HUDEP-2 (cell line): ENCODE measurements around the gene CATSPER3.
"Not testable (repeated sequence)": the region's sequence is repeated elsewhere in the genome, so short reads cannot be mapped to it uniquely, and the experiment has no call there.

ENCODE experiments used
- DNase-seq, 76 experiments: peaks; one replicate each; lab custom pipeline; 2025; ENCODE audit not compliant: unreplicated experiment in 76 of 76; lab: John Stamatoyannopoulos, UW

Gene CATSPER3

DNA sequence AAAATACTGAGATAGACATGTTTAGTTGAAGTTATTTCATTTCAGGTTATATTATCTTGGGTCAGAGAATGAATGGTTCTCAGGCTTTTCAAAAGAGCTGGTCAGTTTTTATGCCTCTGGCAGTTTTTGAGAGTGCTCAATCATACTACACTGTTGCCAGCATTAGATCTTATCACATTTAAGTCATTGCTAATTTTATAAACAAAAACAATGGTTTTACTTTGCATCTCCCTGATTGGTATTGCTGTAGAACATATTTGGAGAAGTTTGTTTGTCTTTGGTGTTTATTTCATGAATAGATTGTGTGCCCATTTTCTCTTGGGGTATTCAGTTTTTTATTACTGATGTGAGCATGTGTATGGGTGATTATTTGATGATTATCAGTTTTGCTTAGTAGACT lies 1.5 kb downstream of the CATSPER3 start:
- DNase-seq = no peak

GRCh38 chr5:134975078-134975715 lies 7.5 kb downstream of the CATSPER3 start:
- no peak for DNase-seq

GRCh38 chr5:134975843-134976242 lies 8.1 kb downstream of the CATSPER3 start:
- no peak for DNase-seq

GRCh38 chr5:134976841-134977240 lies 9.1 kb downstream of the CATSPER3 start:
- no peak for DNase-seq

DNA sequence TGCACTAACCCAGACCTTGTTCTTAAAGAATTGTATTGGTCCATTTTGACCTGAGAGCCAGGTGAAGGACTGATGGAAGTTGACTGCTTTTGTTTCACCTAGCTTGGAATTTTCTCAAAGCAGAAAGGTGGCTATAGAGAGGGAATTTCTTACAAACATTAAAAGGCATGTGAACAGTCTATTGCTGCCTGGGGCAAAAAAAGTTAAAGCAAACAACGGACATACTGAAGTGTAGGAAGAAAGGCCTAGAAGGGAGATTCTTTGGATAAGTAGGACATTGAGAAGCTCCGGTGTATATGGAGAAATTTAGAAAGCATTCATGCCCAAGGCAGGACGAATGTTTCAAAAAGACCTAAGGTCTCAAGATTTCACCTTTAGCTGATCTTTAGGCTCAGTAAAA lies 11.7 kb downstream of the CATSPER3 start:
- DNase-seq = no peak

DNA sequence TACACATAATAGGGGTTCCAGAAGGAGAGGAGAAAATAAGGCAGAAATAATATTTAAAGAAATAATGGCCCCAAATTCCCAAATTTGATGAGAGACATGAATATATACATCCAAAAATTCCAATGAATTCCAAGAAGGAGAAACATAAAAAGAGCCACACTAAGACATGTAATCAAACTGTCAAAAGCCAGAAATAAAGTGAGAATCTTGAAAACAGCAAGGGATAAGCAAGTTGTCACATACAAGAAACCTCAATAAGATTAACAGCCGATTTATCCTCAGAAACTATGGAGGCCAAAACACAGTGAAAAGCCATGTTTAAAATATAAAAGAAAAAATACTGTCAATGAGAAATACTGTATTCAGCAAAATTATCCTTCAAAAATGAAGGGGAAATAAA lies 14.5 kb downstream of the CATSPER3 start:
- no peak for DNase-seq

- DNase-seq = no peak
These were observed 21.6 kb downstream of the CATSPER3 start for GRCh38 chr5:134989266-134989830.

GRCh38 chr5:134990183-134990582 lies 22.5 kb downstream of the CATSPER3 start:
- not testable (repeated sequence) for DNase-seq

DNA sequence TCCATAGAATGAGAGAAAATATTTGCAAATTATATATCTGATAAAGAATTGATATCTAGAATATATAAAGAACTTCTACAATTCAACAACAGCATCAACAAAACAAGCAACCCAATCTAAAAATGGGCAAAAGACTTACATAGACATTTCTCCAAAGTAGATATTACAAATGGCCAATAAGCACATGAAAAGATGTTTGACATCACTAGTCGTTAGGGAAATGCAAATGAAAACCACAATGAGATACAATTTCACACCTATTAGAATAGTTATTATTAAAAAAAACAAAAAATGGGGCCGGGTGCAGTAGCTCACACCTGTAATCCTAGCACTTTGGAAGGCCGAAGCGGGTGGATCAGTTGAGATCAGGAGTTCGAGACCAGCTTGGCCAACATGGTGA lies 24.4 kb downstream of the CATSPER3 start:
- DNase-seq = no peak

DNA sequence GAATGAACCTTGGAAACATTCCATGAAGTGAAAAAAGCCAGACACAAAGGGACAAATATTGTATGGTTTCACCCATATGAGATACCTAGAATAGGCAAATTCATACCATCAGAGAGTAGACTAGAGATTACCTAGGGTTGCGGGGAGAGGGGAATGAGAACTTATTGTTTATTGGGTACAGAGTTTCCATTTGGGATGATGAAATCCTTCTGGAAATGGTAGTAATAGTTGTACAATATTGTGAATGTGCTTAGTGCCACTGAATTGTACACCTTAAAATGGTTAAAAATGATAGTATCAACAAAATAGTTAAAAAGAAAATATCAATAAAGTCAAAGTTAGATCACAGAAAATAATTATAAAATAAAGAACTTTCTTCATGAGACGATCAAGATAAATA lies 25.5 kb downstream of the CATSPER3 start:
- no peak for DNase-seq

- no peak for DNase-seq
These were observed 27.0 kb downstream of the CATSPER3 start for GRCh38 chr5:134994560-134995156.

DNA sequence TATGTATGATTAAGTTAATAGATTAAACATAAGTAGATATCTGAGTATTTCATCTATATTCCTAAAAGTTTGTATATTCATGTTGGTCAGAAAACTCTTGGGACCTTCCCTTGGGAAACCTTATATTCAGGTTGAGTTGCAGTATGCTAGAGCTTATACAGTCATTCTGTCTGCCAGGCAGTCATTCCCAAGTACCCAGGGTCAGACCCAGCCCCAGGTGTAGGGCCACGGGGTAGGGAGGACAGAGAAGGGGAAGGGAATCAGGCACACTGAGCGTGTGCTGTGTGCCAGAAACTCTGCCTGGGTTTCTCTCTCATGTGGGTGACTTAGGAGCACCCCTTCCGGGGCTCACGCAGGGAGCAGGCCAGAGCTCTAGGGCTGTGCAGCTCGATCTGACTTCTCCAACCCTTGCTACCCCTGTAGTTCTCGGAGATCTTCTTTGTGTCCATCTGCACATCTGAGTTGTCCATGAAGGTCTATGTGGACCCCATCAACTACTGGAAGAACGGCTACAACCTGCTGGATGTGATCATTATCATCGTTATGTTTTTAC lies 28.2 kb downstream of the CATSPER3 start:
- DNase-seq = no peak

DNA sequence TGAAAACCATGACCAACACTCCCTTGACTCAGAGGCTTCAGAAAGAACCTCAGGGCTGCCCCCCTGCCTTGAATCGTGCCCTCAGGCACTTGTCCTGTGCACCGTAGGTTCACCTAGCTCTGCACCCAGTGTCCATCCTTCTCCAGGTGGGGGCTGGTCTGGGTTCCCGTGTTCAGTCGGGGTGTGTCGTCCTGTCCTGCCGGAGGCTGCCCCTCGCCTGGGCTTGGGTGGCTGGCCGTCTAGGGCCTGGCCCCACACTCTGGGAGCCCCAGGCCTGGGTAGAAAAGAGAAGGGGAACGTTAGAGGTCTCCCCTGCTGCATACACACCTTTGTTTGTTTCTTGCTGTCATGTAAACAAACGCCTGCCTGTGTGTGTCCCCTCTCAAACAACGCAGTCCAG lies 29.3 kb downstream of the CATSPER3 start:
- no peak for DNase-seq

DNA sequence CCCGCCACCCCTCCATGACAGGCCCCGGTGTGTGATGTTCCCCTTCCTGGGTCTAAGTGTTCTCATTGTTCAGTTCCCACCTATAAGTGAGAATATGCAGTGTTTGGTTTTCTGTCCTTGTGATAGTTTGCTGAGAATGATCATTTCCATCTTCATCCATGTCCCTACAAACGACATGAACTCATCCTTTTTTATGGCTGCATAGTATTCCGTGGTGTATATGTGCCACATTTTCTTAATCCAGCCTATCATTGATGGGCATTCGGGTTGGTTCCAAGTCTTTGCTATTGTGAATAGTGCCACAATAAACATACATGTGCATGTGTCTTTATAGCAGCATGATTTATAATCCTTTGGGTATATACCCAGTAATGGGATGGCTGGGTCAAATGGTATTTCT lies 30.4 kb downstream of the CATSPER3 start:
- not testable (repeated sequence) for DNase-seq

GRCh38 chr5:135004376-135004775 lies 36.7 kb downstream of the CATSPER3 start:
- no peak for DNase-seq

DNA sequence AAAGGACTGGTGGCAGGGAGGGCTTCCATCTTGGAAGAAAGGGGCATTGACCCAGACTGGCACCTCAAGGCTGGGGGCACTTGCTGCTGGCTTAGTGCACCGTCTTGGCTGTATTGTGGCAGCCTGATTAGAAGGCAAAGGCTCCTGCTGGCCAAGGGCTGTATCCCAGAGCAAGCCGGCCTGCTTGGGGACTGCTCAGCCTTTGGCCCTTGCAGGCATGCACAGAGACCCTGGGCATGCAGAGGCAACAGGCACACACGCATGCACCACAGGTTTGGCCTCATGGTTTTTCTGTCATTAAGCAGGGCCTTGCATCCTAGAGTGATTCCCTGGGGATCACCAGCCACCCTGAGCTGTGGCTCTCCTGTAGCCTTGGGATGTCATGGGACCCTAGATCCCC lies 37.4 kb downstream of the CATSPER3 start:
- no peak for DNase-seq

DNA sequence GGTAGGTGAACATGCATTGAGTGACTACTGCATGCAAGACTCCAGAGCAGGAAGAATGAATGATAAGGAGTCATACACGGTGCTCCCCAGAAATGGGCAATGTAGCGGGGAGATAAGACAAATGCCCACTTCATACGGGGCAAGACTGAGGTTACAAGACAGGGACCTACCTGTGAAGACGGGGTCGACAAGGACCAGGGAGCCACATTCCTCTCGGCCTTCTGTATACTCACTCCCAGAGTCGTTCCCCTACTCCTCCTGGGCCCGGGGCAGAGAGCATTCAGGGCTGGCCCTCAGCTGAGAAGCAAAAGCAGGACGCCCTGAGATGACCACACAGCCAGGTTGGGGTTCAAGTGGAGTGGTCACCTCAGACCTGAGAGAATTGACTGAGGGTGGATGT lies 39.6 kb downstream of the CATSPER3 start:
- DNase-seq = no peak

GRCh38 chr5:135007749-135008363 lies 40.1 kb downstream of the CATSPER3 start:
- no peak for DNase-seq

- no peak for DNase-seq
These were observed 40.8 kb downstream of the CATSPER3 start for GRCh38 chr5:135008556-135008955.

DNA sequence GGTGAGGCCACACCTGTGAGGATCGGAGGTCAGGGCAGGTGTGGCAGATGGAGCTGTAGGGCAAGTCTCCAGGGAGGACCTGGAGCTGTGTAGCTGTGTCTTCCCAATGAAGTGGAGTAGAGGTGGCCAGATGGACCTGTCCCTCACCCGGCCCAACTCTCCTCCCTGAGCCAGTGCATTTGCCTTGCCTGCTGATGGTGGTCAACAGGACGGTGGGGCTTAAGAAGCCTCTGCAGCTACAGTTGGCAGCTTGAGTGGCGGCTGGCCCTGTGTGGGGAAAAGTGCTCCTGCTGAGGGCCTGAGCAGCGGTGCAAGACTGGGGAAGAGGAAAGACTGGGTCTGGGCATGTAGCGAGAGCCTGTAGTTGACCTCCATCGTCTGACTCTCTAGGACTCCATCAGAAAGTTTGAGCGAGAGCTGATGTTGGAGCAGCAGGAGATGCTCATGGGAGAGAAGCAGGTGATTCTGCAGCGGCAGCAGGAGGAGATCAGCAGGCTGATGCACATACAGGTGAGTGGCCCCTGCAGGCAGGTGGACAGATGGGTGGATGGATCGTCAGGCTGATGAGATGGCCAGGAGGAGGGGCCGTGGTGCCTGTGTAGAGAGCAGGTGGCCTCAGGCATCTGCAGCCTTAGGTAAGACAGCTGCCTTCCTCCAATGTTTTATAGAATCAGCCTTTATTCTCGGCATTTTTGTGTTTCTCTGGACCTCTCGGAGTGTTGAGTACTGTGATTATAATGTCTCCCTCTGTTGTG lies 41.5 kb downstream of the CATSPER3 start:
- DNase-seq = no peak
